GM12873 (cell line): ENCODE results near the gene SEL1L3.

Source experiments
- TF ChIP-seq, protein P1 (sequence below): IDR thresholded peaks from 2 replicates; pipeline ENCODE4 v1.5.1; 2012; ENCODE audit warnings: low read depth, mild to moderate bottlenecking, moderate library complexity, low read length, control low read depth; ENCODE audit not compliant: insufficient read depth; ENCODE audit errors: missing control alignments

Gene SEL1L3

DNA sequence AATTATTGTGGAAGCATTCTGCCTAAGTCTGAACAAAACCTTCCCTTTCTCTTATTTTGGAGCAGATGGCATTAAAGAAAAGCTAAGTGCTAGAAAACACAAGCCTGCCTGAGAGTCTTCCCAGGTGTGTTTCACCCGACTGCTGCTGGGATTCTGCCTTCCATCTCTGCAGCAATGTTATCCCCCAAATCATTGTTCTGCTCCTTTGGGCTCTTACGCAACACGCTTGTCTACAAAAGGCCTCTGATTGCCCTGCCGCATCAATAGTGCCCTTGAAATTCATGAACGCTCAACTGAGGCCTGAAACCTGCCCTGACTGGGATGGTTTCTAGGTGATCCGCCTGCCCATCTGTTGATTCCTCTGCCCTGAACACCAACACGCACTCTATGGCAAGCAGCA lies 80.3 kb downstream of the SEL1L3 start:
- TF ChIP-seq, protein P1, sequence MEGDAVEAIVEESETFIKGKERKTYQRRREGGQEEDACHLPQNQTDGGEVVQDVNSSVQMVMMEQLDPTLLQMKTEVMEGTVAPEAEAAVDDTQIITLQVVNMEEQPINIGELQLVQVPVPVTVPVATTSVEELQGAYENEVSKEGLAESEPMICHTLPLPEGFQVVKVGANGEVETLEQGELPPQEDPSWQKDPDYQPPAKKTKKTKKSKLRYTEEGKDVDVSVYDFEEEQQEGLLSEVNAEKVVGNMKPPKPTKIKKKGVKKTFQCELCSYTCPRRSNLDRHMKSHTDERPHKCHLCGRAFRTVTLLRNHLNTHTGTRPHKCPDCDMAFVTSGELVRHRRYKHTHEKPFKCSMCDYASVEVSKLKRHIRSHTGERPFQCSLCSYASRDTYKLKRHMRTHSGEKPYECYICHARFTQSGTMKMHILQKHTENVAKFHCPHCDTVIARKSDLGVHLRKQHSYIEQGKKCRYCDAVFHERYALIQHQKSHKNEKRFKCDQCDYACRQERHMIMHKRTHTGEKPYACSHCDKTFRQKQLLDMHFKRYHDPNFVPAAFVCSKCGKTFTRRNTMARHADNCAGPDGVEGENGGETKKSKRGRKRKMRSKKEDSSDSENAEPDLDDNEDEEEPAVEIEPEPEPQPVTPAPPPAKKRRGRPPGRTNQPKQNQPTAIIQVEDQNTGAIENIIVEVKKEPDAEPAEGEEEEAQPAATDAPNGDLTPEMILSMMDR, result no peak

DNA sequence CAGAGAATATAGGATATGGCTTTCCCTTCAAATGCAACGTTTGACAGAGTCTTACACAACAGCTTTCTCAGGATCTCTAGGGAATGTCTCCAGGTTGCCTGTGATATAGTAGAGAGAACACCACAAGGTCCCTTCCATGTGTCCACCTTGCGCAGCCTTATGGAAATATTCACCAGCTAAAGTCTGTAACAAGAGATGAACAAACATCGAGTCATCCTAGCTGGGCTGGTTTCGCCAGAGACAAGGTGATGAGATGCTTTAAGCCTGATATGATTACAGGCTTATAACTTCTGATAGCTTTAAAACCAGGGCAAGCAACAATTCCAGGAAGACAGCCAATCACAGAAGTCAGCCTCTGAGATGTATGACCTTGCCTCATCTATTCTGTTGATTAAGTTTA lies 83.8 kb downstream of the SEL1L3 start:
- TF ChIP-seq, protein P1, result no peak

DNA sequence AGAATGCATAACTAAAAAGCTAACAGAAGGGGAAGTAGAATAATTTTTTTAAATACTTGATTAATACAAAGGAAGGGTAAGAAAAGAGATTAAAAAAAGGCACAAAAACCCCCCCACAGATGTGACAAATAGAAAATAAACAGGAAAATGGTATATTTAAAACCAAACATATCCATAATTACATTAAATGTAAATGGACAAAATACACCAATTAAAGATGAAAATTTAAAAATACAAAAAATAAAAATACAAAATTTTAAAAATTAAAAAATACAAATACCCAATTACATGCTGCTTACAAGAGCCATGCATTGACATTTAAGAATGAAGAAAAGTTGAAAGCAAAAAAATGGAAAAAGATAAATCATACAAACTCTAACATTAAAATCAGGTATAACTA lies 86.0 kb downstream of the SEL1L3 start:
- TF ChIP-seq, protein P1, result no peak

DNA sequence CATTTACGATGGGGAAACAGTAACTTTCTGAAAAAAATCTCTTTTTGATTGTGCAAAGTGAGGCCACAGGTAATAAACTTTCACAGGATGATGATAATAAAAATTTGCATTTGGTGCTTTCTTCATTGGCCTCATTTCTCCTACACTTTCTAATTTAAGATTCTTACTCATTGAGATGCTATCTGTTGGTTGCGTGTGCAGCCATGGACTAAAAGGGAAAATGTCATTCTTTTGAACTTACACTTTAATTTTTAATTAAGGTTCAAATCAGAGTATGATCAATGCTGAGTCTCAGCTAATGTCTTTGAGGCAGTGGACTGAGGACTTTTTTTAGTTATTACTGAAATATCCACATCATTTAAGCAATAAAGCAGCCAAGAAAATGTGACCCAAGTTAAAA lies 87.6 kb downstream of the SEL1L3 start:
- TF ChIP-seq, protein P1, result no peak

DNA sequence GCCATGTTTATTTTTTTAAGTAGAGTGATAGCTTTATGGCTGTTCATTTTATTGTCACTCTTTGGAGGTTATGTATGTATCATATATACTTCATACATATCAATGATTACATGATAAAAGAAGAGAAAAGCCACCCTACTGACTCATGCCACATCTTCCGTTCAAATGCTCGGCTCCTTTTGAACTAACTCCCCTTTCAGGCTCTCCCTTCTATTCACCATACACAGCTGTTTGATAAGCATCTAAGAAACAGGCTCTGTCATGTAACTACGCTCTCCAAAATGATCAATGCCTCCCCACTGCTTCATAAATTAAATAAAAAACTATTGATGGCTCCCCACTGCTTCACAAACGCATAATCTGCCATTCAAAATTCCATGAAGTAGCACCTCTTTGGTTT lies 89.4 kb downstream of the SEL1L3 start:
- TF ChIP-seq, protein P1, result no peak

DNA sequence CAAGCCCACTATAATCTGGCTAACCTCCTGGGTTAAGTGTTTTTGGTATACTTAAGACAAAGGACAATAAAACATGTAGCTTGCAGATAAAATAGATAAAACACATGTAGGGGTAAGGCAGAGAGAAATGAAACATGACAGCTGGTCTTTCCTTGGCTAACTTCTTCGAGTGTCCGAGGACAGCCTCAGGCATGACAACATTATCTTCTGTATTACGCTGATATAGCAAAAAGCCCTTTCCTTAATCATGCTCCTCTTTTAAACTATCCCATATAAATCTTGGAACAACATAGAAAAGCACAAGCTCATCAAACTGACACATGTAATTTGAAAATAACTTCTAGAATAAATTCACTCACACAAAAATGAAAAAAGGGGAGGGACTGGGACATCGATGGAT lies 91.1 kb downstream of the SEL1L3 start:
- TF ChIP-seq, protein P1, result no peak

DNA sequence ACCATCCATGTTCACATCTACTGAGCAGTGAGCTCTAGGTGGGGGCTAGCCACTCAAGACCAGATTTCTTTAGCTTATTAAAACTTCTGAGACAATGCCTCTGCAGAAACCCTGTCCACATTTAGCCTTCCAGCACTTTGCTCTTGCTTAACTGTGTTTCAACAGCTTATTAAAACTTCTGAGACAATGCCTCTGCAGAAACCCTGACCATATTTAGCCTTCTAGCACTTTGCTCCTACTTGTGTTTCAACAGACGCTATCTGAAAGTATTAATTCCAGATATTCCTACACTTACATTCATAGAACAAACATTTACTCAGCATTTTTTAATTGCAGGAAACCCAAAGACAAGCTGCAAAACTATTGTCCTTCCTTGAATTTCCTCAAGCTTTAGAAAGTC lies 91.9 kb downstream of the SEL1L3 start:
- TF ChIP-seq, protein P1, result no peak
